GM12892 (cell line): Measurements from ENCODE around the gene TM7SF3.

Experiments used
- POLR2A ChIP-seq: IDR thresholded peaks from 2 replicates; pipeline ENCODE4 v1.6.1; 2011; ENCODE audit warnings: low read depth, low read length, control low read depth
- POLR2AphosphoS5 ChIP-seq: IDR thresholded peaks from 2 replicates; pipeline ENCODE4 v1.6.1; 2011; ENCODE audit warnings: low read depth, low read length, control low read depth
- TAF1 ChIP-seq: IDR thresholded peaks from 2 replicates; pipeline ENCODE4 v1.6.1; 2011; ENCODE audit warnings: low read depth, mild to moderate bottlenecking, control low read depth, low read length, borderline replicate concordance

GRCh38 chr12:27001663-27002062, 12.5 kb downstream of the TM7SF3 start:
- TF ChIP-seq TAF1 (no peak), POLR2A (no peak), POLR2AphosphoS5 (no peak)
